RWPE2 (cell line): ENCODE measurements around the gene MOG.

Source experiments
- ATAC-seq: fragments of 200-7000 bp; cut with Tn5 transposase; 3 replicates; pipeline ENCODE4 v1.9.1; 2021; ENCODE audit warnings: low read depth
- DNase-seq: peaks from one replicate; pipeline ENCODE4 v3.0.0-alpha.2; 2020; ENCODE audit warnings: low spot score
- H3K27ac ChIP-seq: fragments of 450-650 bp; 2 replicates; pipeline ENCODE4 v1.5.1; 2017; ENCODE audit warnings: mild to moderate bottlenecking; ENCODE audit not compliant: poor library complexity, severe bottlenecking
- H3K27me3 ChIP-seq: fragments of 250-450 bp; sonication (Bioruptor Pico); 2 replicates; pipeline ENCODE4 v1.5.1; 2021; ENCODE audit warnings: mild to moderate bottlenecking, moderate library complexity; ENCODE audit not compliant: insufficient read depth, poor library complexity, severe bottlenecking
- H3K36me3 ChIP-seq: fragments of 250-450 bp; sonication (Bioruptor Pico); 2 replicates; pipeline ENCODE4 v1.5.1; 2020; ENCODE audit warnings: low read depth, mild to moderate bottlenecking, moderate library complexity
- H3K4me1 ChIP-seq: fragments of 250-450 bp; sonication (Bioruptor Pico); 2 replicates; pipeline ENCODE4 v1.5.1; 2021; ENCODE audit warnings: mild to moderate bottlenecking, moderate library complexity; ENCODE audit not compliant: insufficient read depth, poor library complexity, severe bottlenecking
- H3K4me3 ChIP-seq: fragments of 250-450 bp; sonication (Bioruptor Pico); 2 replicates; pipeline ENCODE4 v1.5.1; 2021; ENCODE audit warnings: mild to moderate bottlenecking, moderate library complexity; ENCODE audit not compliant: severe bottlenecking
- H3K9me3 ChIP-seq: fragments of 250-450 bp; sonication (Bioruptor Pico); 2 replicates; pipeline ENCODE4 v1.5.1; 2021; ENCODE audit warnings: mild to moderate bottlenecking, moderate library complexity; ENCODE audit not compliant: severe bottlenecking
- TF ChIP-seq, protein P1 (sequence below): fragments of 450-650 bp; IDR thresholded peaks from one replicate; pipeline ENCODE4 v1.5.1; 2017; ENCODE audit warnings: mild to moderate bottlenecking, moderate library complexity; ENCODE audit not compliant: poor library complexity, severe bottlenecking

The MOG gene

DNA sequence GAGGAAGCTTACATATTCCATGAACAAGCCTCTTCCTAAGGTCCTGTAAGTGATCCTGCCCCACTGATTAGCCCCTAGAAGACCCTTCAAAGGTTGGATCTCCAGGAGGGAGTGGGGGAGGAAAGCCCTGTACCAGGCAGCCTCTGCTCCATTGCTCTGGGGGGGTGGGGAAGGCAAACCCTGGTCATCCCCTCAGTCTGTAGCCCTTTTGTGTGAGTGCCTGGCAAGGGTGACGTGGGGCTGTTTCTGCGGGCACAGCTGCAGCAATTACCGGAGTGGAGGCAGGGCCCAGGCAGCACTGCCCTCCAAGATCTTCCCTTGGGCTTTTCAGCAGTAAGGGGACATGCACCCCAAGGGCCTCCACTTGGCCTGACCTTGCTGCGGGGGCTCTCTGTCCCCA is at the start of gene MOG:
MOG (plus strand) TSS at position 295 of the 400 bp plus-strand sequence. CDS start 118 bp downstream, outside the sequence.
- H3K27ac ChIP-seq: no peak within 1 kb of the TSS
- no peaks in the 10 kb centered on the region for H3K9me3 ChIP-seq
- H3K36me3 ChIP-seq: no peaks in the 10 kb centered on the region
- no peak for ATAC-seq
- no peak for DNase-seq
- TF ChIP-seq, protein P1, sequence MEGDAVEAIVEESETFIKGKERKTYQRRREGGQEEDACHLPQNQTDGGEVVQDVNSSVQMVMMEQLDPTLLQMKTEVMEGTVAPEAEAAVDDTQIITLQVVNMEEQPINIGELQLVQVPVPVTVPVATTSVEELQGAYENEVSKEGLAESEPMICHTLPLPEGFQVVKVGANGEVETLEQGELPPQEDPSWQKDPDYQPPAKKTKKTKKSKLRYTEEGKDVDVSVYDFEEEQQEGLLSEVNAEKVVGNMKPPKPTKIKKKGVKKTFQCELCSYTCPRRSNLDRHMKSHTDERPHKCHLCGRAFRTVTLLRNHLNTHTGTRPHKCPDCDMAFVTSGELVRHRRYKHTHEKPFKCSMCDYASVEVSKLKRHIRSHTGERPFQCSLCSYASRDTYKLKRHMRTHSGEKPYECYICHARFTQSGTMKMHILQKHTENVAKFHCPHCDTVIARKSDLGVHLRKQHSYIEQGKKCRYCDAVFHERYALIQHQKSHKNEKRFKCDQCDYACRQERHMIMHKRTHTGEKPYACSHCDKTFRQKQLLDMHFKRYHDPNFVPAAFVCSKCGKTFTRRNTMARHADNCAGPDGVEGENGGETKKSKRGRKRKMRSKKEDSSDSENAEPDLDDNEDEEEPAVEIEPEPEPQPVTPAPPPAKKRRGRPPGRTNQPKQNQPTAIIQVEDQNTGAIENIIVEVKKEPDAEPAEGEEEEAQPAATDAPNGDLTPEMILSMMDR: no peak
- H3K4me3 ChIP-seq: no peak within 1 kb of the TSS
- H3K27me3 ChIP-seq: no peaks in the 10 kb centered on the region
- no peaks in the 10 kb centered on the region for H3K4me1 ChIP-seq

DNA sequence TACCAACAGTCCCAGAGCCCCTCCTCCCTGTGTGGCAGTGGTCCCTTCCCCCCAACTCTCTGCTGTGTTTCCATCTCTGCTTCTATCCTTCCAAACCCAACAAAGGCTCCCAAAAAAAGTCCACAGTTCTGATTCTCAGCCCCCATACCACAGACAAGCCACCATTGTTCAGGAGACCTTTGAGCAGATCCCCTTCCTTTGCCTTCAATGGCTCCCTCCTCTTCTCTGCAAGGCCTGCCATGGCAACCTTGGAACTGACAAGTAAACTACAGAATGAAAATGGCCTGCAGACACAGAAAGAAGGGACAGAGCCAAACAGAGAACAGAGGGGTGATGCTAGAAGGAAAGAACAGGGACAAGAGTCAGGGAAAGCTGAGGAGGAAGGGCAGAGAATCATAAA is 48.8 kb upstream of the MOG start:
- Histone ChIP-seq H3K4me1 (no peaks in the 10 kb centered on the region), H3K9me3 (no peaks in the 10 kb centered on the region), H3K4me3 (no peak overlapping the region), H3K27me3 (no peaks in the 10 kb centered on the region), H3K27ac (no peak overlapping the region), H3K36me3 (peaks cover 64% of the 10 kb centered on the region)
- DNase-seq (no peak), ATAC-seq (no peak)
- TF ChIP-seq, protein P1: no peak

GRCh38 chr6:29610540-29610939 is 46.4 kb upstream of the MOG start:
- H3K9me3 ChIP-seq: no peaks in the 10 kb centered on the region
- DNase-seq (no peak), ATAC-seq (no peak)
- H3K27me3 ChIP-seq: no peaks in the 10 kb centered on the region
- no peaks in the 10 kb centered on the region for H3K4me1 ChIP-seq
- H3K4me3 ChIP-seq: no peak overlapping the region
- no peak overlapping the region for H3K27ac ChIP-seq
- H3K36me3 ChIP-seq: peaks cover 66% of the 10 kb centered on the region
- TF ChIP-seq, protein P1: no peak

- Histone ChIP-seq H3K4me1 (no peaks in the 10 kb centered on the region), H3K9me3 (no peaks in the 10 kb centered on the region), H3K27ac (no peak overlapping the region), H3K4me3 (no peak overlapping the region), H3K36me3 (peaks cover 61% of the 10 kb centered on the region), H3K27me3 (no peaks in the 10 kb centered on the region)
- DNase-seq (no peak), ATAC-seq (no peak)
- TF ChIP-seq, protein P1: no peak
Measured at GRCh38 chr6:29611426-29611825, 45.5 kb upstream of the MOG start.

- Histone ChIP-seq H3K9me3 (no peaks in the 10 kb centered on the region), H3K4me1 (no peaks in the 10 kb centered on the region), H3K36me3 (peaks cover 65% of the 10 kb centered on the region), H3K4me3 (no peak overlapping the region), H3K27ac (no peak overlapping the region), H3K27me3 (no peaks in the 10 kb centered on the region)
- TF ChIP-seq, protein P1: no peak
- ATAC-seq (no peak; the same call in 2 of the 3 replicates), DNase-seq (no peak)
Measured at GRCh38 chr6:29617782-29618554, 38.9 kb upstream of the MOG start.
